Uterus (tissue), 2 donors: Measurements from ENCODE around the gene PLXNA2.

Experiments used
- CTCF ChIP-seq, 4 experiments: fragments of 200-600 bp in 2 of 4; fragments of 450-650 bp in 2 of 4; sonication (generic) in 2 of 4; IDR thresholded peaks; one replicate each; pipeline ENCODE4 v1.5.1; 2016 to 2019; ENCODE audit warnings: antibody characterized with exemption in 4 of 4, mild to moderate bottlenecking in 2 of 4, moderate library complexity in 1 of 4
- POLR2A ChIP-seq, 2 donors: fragments of 450-650 bp; IDR thresholded peaks; one replicate each; pipeline ENCODE4 v1.6.1; 2016; ENCODE audit warnings: antibody characterized with exemption in 2 of 2, mild to moderate bottlenecking in 1 of 2, moderate library complexity in 1 of 2

- TF ChIP-seq CTCF (IDR thresholded peaks at IDR 0.05) = no peak
- no peak for TF ChIP-seq POLR2A (IDR thresholded peaks at IDR 0.05)
These were observed 27.1 kb upstream of the PLXNA2 start for GRCh38 chr1:208271236-208271635.
